Measurements from ENCODE around the gene BSPRY.
"Not testable (repeated sequence)": the region's sequence is repeated elsewhere in the genome, so short reads cannot be mapped to it uniquely, and the experiment has no call there.

Gene BSPRY

GRCh38 chr9:113373676-113374392 lies 24.5 kb downstream of the BSPRY start:
- Histone ChIP-seq H3K27me3 (ENCODE audit: control insufficient read depth, insufficient read depth, low read length) (no peaks in the 10 kb centered on the region), H3K4me3 (ENCODE audit: low read depth, low read length) (no peak overlapping the region), H3K9ac (ENCODE audit: low read depth, low read length) (no peak overlapping the region), H3K4me1 (ENCODE audit: control insufficient read depth, insufficient read depth, low read length) (peaks cover 4% of the 10 kb centered on the region), H3K36me3 (ENCODE audit: control insufficient read depth, insufficient read depth, low read length) (peaks cover 6% of the 10 kb centered on the region), H3K9me3 (ENCODE audit: control insufficient read depth, insufficient read depth, low read length) (no peaks in the 10 kb centered on the region)

GRCh38 chr9:113375057-113376023 lies 26.0 kb downstream of the BSPRY start:
- Histone ChIP-seq H3K36me3 (ENCODE audit: control insufficient read depth, insufficient read depth, low read length) (peaks cover 6% of the 10 kb centered on the region), H3K9ac (ENCODE audit: low read depth, low read length) (no peak overlapping the region), H3K4me3 (ENCODE audit: low read depth, low read length) (peak overlapping the region; percentile 18), H3K27me3 (ENCODE audit: control insufficient read depth, insufficient read depth, low read length) (no peaks in the 10 kb centered on the region), H3K9me3 (ENCODE audit: control insufficient read depth, insufficient read depth, low read length) (no peaks in the 10 kb centered on the region), H3K4me1 (ENCODE audit: control insufficient read depth, insufficient read depth, low read length) (peaks cover 4% of the 10 kb centered on the region)

GRCh38 chr9:113376634-113377567 lies 27.6 kb downstream of the BSPRY start, which contains the start of gene HDHD3:
Gene HDHD3, minus strand, starts transcription at chr9:113376986. Its CDS starts 2,632 bp downstream, at chr9:113374354.
- H3K4me3 ChIP-seq (ENCODE audit: low read depth, low read length) = peak within 1 kb of the TSS; percentile 86
- no peaks in the 10 kb centered on the region for H3K9me3 ChIP-seq (ENCODE audit: control insufficient read depth, insufficient read depth, low read length)
- H3K36me3 ChIP-seq (ENCODE audit: control insufficient read depth, insufficient read depth, low read length) = peaks cover 6% of the 10 kb centered on the region
- H3K4me1 ChIP-seq (ENCODE audit: control insufficient read depth, insufficient read depth, low read length) = peaks cover 4% of the 10 kb centered on the region
- H3K9ac ChIP-seq (ENCODE audit: low read depth, low read length) = peak within 1 kb of the TSS; percentile 81
- H3K27me3 ChIP-seq (ENCODE audit: control insufficient read depth, insufficient read depth, low read length) = no peaks in the 10 kb centered on the region

GRCh38 chr9:113379094-113379828 lies 29.9 kb downstream of the BSPRY start:
- H3K4me3 ChIP-seq (ENCODE audit: low read depth, low read length); H3K9me3 ChIP-seq (ENCODE audit: control insufficient read depth, insufficient read depth, low read length); H3K36me3 ChIP-seq (ENCODE audit: control insufficient read depth, insufficient read depth, low read length); H3K4me1 ChIP-seq (ENCODE audit: control insufficient read depth, insufficient read depth, low read length); H3K9ac ChIP-seq (ENCODE audit: low read depth, low read length); H3K27me3 ChIP-seq (ENCODE audit: control insufficient read depth, insufficient read depth, low read length): not testable (repeated sequence)

GRCh38 chr9:113379829-113380210 lies 30.5 kb downstream of the BSPRY start:
- H3K27me3 ChIP-seq (ENCODE audit: control insufficient read depth, insufficient read depth, low read length); H3K4me3 ChIP-seq (ENCODE audit: low read depth, low read length); H3K36me3 ChIP-seq (ENCODE audit: control insufficient read depth, insufficient read depth, low read length); H3K9me3 ChIP-seq (ENCODE audit: control insufficient read depth, insufficient read depth, low read length); H3K9ac ChIP-seq (ENCODE audit: low read depth, low read length); H3K4me1 ChIP-seq (ENCODE audit: control insufficient read depth, insufficient read depth, low read length): not testable (repeated sequence)

GRCh38 chr9:113380869-113381378 lies 31.6 kb downstream of the BSPRY start:
- no peaks in the 10 kb centered on the region for H3K4me1 ChIP-seq (ENCODE audit: control insufficient read depth, insufficient read depth, low read length)
- no peak overlapping the region for H3K9ac ChIP-seq (ENCODE audit: low read depth, low read length)
- H3K9me3 ChIP-seq (ENCODE audit: control insufficient read depth, insufficient read depth, low read length) = no peaks in the 10 kb centered on the region
- no peaks in the 10 kb centered on the region for H3K27me3 ChIP-seq (ENCODE audit: control insufficient read depth, insufficient read depth, low read length)
- H3K36me3 ChIP-seq (ENCODE audit: control insufficient read depth, insufficient read depth, low read length) = no peaks in the 10 kb centered on the region
- H3K4me3 ChIP-seq (ENCODE audit: low read depth, low read length) = no peak overlapping the region

GRCh38 chr9:113381441-113381840 lies 32.1 kb downstream of the BSPRY start:
- H3K9ac ChIP-seq (ENCODE audit: low read depth, low read length); H3K27me3 ChIP-seq (ENCODE audit: control insufficient read depth, insufficient read depth, low read length); H3K36me3 ChIP-seq (ENCODE audit: control insufficient read depth, insufficient read depth, low read length); H3K4me1 ChIP-seq (ENCODE audit: control insufficient read depth, insufficient read depth, low read length); H3K9me3 ChIP-seq (ENCODE audit: control insufficient read depth, insufficient read depth, low read length); H3K4me3 ChIP-seq (ENCODE audit: low read depth, low read length): not testable (repeated sequence)

GRCh38 chr9:113381909-113382411 lies 32.6 kb downstream of the BSPRY start:
- H3K9ac ChIP-seq (ENCODE audit: low read depth, low read length) = no peak overlapping the region
- no peaks in the 10 kb centered on the region for H3K36me3 ChIP-seq (ENCODE audit: control insufficient read depth, insufficient read depth, low read length)
- H3K9me3 ChIP-seq (ENCODE audit: control insufficient read depth, insufficient read depth, low read length) = no peaks in the 10 kb centered on the region
- no peaks in the 10 kb centered on the region for H3K4me1 ChIP-seq (ENCODE audit: control insufficient read depth, insufficient read depth, low read length)
- no peak overlapping the region for H3K4me3 ChIP-seq (ENCODE audit: low read depth, low read length)
- no peaks in the 10 kb centered on the region for H3K27me3 ChIP-seq (ENCODE audit: control insufficient read depth, insufficient read depth, low read length)

- no peak overlapping the region for H3K4me3 ChIP-seq (ENCODE audit: low read depth, low read length)
- peaks cover 11% of the 10 kb centered on the region for H3K36me3 ChIP-seq (ENCODE audit: control insufficient read depth, insufficient read depth, low read length)
- H3K4me1 ChIP-seq (ENCODE audit: control insufficient read depth, insufficient read depth, low read length) = no peaks in the 10 kb centered on the region
- no peak overlapping the region for H3K9ac ChIP-seq (ENCODE audit: low read depth, low read length)
- no peaks in the 10 kb centered on the region for H3K27me3 ChIP-seq (ENCODE audit: control insufficient read depth, insufficient read depth, low read length)
- no peaks in the 10 kb centered on the region for H3K9me3 ChIP-seq (ENCODE audit: control insufficient read depth, insufficient read depth, low read length)
Measured at GRCh38 chr9:113386571-113387393, 37.4 kb downstream of the BSPRY start.

- Histone ChIP-seq H3K4me1 (ENCODE audit: control insufficient read depth, insufficient read depth, low read length) (no peaks in the 10 kb centered on the region), H3K9ac (ENCODE audit: low read depth, low read length) (no peak overlapping the region), H3K36me3 (ENCODE audit: control insufficient read depth, insufficient read depth, low read length) (peaks cover 11% of the 10 kb centered on the region), H3K9me3 (ENCODE audit: control insufficient read depth, insufficient read depth, low read length) (no peaks in the 10 kb centered on the region), H3K27me3 (ENCODE audit: control insufficient read depth, insufficient read depth, low read length) (no peaks in the 10 kb centered on the region), H3K4me3 (ENCODE audit: low read depth, low read length) (no peak overlapping the region)
Measured at GRCh38 chr9:113387560-113388230, 38.4 kb downstream of the BSPRY start.
